Right ventricle myocardium superior (tissue), 1 donor: ENCODE results near the gene NXN. TPM values are rescaled to one million over a fixed set of nuclear protein-coding genes. Genes with fewer than 3 reads are reported as not detected.
"Not testable (repeated sequence)": the region's sequence is repeated elsewhere in the genome, so short reads cannot be mapped to it uniquely, and the experiment has no call there.

Experiments
- ATAC-seq: fragments of 200-7000 bp; cut with Tn5 transposase; one replicate; pipeline ENCODE4 v1.9.1; 2020; ENCODE audit warnings: mild to moderate bottlenecking; ENCODE audit not compliant: poor library complexity
- DNase-seq: peaks from one replicate; pipeline ENCODE4 v3.0.0-alpha.2; 2020
- intact Hi-C: fragments of 100-400 bp; cut with DNase I; formaldehyde crosslinking; loops from one replicate; pipeline ENCODE4 v1.11.2; 2022
- total RNA-seq: library from RNA; stranded (reverse); fragmentation: NEBNext Ultra II Directional; extraction: Animal tissue kit (Norgen Biotek cat#: 25700); gene quantifications from one replicate; pipeline ENCODE4 v1.2.1, GENCODE V29; 2021
- donor health status: DM: no; HTN: yes; CAD: no; lungs with severe emphysema.

NXN gene
- total RNA-seq, 1 donor from 2014 or later: 20.2 TPM

GRCh38 chr17:787641-788221 is 191.8 kb downstream of the NXN start:
- ATAC-seq (no peak), DNase-seq (no peak)
- intact Hi-C loops: no loop called here

DNA sequence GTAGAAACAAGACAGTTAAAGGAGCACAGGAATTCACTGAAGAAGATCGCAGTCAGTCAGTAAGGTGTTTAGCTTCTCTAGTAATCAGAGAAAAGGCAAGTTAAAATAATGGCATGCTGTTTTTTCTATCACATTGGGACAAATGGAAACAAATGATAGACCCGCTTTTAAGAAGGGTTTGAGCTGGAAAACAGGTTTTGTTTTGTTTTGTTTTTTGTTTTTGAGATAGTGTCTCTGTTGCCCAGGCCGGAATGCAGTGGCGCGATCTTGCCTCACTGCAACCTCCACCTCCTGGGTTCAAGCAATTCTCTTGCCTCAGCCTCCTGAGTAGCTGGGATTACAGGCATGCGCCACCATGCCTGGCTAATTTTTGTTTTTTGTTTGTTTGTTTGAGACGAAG is 193.7 kb downstream of the NXN start:
- ATAC-seq, DNase-seq: not testable (repeated sequence)

GRCh38 chr17:784143-784542 is 195.4 kb downstream of the NXN start:
- DNase-seq (no peak), ATAC-seq (no peak)
- intact Hi-C loops: no loop called here

More for the DNA sequence above, 193.7 kb downstream of the NXN start:
- intact Hi-C loops: not testable (repeated sequence)

- ATAC-seq: peak; percentile 99
- intact Hi-C loops: no loop called here
- DNase-seq: peak; percentile 98
Measured at GRCh38 chr17:781805-782731, 197.5 kb downstream of the NXN start, which contains the start of the genes GLOD4 and MRM3. Gene GLOD4, minus strand, starts transcription at chr17:782280. Its CDS starts 25 bp downstream, at chr17:782255. Gene MRM3, plus strand, starts transcription at chr17:782353. Its CDS starts 26 bp downstream, at chr17:782379.

DNA sequence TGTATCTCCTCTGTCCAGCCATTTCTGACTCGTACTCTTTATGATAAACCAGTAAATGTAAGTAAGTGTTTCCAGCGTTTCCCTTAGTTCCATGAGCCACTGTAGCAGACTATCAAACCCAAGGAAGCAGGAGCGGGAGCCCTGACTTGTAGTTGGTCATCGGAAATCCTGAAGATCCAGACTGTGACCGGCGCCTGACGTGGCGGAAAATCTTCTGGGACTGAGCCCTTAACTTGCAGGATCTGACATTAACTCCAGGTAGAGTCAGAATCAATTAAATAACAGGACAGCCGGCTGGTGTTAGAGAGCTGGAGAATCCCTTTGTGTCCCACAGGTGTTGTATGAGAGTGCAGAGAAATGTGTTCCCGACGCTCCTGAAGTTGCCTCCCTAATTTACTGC is 201.5 kb downstream of the NXN start:
- no peak for ATAC-seq
- intact Hi-C loops: no loop called here

GRCh38 chr17:774313-774584 is 205.3 kb downstream of the NXN start:
- no peak for DNase-seq
- intact Hi-C loops: no loop called here
- ATAC-seq: no peak

More for the DNA sequence above, 201.5 kb downstream of the NXN start:
- DNase-seq: no peak

DNA sequence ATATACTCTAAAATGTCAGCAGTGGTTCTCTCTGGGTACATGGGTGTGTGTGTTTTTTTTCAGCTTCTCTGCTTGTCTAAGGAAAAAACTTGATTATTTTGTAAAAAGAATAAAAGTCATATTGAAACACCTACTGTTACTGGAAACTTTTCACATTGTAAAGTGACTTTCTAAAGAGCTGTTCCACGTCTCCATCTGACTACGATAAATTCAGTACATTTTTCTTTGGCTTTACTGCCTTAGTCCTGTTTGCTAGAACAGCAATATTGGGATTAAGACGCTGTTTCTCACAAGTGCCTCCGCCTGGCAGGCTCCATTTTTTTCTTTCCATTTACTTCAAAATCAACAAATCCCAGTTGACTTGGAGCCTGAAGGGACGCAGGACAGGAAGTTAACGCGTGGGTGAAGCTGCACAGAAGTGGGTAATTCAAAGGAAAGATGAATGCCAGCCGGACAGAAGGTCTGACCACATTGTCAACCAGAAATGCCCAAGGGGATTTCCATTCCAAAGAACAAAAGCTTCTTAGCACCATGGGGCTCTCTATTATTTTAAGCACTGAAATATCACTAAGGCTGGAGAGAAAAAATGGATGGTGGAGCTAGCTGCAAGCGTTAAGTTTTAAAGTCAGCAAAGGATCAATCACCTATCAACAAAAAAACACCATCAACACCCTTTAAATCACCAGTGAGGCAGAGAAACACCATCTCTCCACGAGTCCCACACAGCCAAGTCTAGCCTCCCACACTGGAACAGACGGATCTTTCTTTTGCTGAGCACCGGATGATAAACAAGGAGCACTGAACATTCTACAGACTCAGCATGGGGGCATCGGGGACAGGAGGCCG is 205.9 kb downstream of the NXN start:
- intact Hi-C loops: no loop called here
- DNase-seq: no peak
- no peak for ATAC-seq

GRCh38 chr17:773016-773415 is 206.6 kb downstream of the NXN start:
- intact Hi-C loops: no loop called here
- DNase-seq (no peak), ATAC-seq (no peak)

DNA sequence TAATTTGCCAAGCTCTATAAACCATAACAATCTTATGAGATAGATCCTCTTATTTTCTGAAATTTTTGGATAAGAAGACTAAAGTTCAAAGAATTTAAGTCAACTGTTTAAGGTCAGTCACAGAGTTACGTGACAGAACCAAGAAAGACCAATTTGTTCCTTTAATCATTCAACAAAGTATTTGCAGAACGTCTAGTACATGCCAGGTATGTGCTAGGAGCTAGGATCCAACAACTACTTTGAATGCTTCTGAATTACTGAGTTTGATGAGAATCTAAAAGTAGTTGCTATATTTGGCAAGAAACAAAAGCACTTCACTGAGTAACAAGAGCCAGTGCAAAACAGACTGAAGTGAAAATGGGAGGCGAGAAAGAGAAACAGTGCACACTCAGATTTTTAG is 212.5 kb downstream of the NXN start:
- intact Hi-C loops: no loop called here
- ATAC-seq: peak; percentile 57
- DNase-seq: no peak

DNA sequence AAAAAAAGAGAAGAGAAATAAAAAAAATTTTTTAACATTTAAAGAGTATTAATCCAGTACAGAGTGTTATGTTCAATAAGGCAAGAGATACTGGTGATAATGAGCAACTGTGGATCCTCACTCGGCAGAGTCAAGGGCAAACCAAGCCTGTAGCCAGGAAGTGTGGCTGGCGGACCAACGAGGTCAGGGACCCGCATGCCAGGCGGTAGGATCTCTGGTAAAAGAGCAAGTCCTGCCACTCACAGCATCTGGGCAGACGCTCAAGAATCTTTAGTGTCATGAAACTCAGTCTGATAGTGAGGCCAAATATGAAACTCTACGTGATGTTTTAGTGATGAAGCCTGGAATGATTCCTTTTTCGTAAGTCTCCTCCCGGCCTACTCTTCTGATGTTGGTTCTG is 219.2 kb downstream of the NXN start:
- DNase-seq (peak; percentile 60), ATAC-seq (peak; percentile 87)
- intact Hi-C loops: no loop called here

DNA sequence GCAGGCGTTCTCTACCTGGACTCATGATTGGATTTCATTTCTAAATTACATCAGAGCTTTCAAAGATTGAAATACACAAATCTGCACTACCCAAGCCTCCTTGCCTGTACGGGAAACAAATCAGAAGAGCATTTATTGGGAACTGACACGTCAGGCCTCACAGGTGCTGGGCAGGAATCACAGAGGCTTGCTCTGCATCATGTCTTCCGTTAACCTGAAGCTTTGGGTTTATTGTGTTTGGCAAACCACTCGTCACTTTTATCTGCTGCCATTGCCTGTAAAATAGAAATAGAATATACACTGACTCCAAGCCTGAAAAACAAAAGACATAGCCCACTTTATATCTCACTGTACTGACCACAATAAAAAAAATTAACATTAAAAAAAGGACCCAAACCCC is 219.6 kb downstream of the NXN start:
- intact Hi-C loops: no loop called here
- no peak for DNase-seq
- ATAC-seq: peak; percentile 14

GRCh38 chr17:756010-756567 is 223.5 kb downstream of the NXN start:
- ATAC-seq, intact Hi-C loops, DNase-seq: not testable (repeated sequence)

DNA sequence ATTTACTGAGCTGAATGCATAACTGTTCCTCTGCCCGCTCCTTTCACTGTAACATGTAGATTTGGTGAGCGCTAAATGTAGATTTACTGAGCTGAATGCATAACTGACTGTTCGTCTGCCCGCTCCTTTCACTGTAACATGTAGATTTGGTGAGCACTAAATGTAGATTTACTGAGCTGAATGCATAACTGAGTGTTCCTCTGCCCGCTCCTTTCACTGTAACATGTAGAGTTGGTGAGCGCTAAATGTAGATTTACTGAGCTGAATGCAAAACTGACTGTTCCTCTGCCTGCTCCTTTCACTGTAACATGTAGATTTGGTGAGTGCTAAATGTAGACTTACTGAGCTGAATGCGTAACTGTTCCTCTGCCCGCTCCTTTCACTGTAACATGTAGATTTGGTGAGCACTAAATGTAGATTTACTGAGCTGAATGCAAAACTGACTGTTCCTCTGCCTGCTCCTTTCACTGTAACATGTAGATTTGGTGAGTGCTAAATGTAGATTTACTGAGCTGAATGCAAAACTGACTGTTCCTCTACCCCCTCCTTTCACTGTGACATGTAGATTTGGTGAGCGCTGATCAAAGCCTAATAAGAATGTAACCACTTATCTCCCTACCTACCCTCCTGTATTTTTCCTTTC is 224.1 kb downstream of the NXN start:
- intact Hi-C loops, ATAC-seq, DNase-seq: not testable (repeated sequence)

DNA sequence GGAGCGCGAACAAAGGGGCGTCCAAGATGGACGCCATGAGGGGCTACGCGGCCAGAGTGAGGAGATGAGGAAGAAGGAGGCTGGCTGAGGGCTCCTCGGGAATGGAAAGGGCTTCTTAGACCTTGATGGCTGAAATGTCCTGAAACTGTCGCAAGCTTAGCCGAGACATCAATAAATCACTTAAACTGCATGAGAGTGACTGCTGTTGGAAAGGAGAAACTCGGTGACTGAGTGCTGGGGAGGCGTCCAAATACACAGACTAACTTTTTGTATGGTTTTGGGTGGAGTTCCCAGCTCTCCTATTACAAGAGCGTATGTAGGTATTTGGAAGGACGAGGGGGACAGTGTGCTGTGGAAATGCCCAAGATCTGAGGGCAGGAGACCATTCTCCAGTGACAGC is 226.2 kb downstream of the NXN start:
- no peak for ATAC-seq
- DNase-seq: no peak
- intact Hi-C loops: no loop called here

DNA sequence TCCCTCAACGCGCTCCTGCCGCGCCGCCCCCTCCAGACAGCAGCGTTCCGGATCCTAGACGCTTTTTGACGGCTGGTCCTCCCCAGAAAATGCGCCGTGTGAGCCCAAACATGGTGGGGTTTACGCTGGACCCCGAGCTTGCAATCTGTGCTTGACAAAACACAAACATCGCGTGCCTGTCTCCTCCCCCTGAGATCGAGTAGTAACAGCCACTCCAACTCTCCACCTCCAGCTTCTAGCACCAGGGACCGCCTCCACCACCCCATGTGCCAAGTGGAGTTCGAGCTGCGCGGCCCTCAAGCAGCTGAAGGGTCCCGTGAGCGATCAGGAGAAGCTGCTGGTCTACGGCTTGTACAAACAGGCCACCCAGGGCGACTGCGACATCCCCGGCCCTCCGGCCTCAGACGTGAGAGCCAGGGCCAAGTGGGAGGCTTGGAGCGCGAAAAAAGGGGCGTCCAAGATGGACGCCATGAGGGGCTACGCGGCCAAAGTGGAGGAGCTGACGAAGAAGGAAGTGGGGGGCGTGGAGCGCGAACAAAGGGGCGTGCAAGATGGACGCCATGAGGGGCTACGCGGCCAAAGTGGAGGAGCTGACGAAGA is 226.9 kb downstream of the NXN start:
- peak; percentile 82 for ATAC-seq
- intact Hi-C loops: no loop called here

DNA sequence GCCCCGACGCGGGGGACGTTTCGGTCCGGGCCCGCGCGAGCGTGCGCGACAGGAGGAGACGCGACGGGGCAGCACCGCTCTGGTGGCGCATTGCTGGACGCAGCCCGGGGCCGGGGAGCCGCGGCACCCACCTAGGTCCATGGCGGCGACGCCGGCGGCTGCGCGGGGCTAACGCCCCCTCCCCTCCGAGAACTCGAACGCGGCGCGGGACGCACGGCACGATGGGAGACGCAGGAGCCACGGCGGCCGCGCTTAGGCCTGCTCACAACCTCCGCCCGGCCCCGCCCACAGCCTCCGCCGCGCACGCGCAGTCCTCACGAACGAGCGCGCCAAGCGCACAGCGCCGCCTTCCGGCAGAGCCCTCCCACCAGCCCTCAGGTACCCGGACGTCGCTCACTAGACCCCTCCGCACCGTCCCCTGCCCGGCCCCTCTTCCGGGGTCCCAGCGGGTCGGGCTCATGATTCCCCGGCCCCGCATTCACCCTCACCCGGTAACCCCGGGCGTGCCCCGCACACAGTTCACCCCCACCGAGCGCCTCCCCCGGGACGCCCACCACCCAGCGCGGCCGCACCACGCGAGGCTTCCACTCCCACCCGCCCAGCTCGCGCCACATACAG is 227.5 kb downstream of the NXN start, which contains the start of gene GEMIN4:
TSS of gene GEMIN4 (minus strand) at position 263 of the 618 bp plus-strand sequence. CDS start at position 141, 122 bp downstream.
- ATAC-seq (peak; percentile 94), DNase-seq (peak; percentile 96)
- intact Hi-C loops: no loop called here

More for the DNA sequence above, 226.9 kb downstream of the NXN start:
- DNase-seq: peak; percentile 88

- DNase-seq (peak; percentile 55), ATAC-seq (peak; percentile 8)
- intact Hi-C loops: no loop called here
Measured at GRCh38 chr17:751269-752001, 228.1 kb downstream of the NXN start.
